Endometrium (tissue), 2 donors: Measurements from ENCODE around the gene SKI.

ENCODE experiments used
- FAIRE-seq: peaks from 2 replicates; lab custom pipeline; 2012; peaks lifted over from hg19 to GRCh38; lab: Jason Lieb, UNC
- donor health status: control.
- donor health status: control.

The SKI gene

GRCh38 chr1:2352897-2353550 is 124.9 kb downstream of the SKI start:
- FAIRE-seq, result no peak

DNA sequence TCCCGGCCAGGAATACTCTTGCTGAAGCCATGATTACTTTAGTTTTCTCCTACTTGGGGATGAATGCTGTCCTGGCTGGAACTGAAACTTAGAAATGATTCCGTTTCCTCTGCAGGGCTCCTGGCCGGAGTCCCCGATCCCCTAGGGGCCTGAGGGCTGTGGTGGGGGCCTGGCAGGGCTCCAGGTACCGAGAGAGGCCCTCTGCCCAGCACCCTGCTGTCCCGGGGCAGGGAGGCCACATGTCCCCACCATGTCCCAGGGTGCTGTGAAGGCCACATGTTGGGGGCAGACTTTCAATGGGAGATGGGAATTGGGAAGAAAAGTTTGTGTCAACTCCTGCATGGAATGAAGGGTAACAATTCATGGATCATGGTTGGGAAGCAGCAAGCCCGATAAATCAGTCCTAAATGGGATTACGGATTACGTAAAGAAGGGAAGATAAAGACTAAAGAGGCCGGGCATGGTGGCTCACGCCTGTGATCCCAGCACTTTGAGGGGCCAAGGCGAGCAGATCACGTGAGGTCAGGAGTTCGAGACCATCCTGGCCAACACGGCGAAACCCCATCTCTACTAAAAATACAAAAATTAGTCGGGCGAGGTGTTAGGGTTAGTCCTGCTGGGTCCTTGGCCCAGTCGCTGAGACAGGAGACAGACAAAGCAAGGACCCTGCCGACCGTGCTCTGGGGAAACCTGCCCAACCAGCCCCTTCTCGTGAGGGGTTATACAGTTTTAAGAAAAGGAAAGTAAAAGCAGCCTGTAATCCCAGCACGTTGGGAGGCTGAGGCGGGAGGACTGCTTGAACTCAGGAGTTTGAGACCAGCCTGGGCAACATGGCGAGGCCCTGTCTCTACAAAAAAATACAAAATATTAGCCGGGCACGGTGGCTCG is 125.7 kb downstream of the SKI start:
- no peak for FAIRE-seq

GRCh38 chr1:2354511-2355372 is 126.6 kb downstream of the SKI start:
- FAIRE-seq, result no peak

DNA sequence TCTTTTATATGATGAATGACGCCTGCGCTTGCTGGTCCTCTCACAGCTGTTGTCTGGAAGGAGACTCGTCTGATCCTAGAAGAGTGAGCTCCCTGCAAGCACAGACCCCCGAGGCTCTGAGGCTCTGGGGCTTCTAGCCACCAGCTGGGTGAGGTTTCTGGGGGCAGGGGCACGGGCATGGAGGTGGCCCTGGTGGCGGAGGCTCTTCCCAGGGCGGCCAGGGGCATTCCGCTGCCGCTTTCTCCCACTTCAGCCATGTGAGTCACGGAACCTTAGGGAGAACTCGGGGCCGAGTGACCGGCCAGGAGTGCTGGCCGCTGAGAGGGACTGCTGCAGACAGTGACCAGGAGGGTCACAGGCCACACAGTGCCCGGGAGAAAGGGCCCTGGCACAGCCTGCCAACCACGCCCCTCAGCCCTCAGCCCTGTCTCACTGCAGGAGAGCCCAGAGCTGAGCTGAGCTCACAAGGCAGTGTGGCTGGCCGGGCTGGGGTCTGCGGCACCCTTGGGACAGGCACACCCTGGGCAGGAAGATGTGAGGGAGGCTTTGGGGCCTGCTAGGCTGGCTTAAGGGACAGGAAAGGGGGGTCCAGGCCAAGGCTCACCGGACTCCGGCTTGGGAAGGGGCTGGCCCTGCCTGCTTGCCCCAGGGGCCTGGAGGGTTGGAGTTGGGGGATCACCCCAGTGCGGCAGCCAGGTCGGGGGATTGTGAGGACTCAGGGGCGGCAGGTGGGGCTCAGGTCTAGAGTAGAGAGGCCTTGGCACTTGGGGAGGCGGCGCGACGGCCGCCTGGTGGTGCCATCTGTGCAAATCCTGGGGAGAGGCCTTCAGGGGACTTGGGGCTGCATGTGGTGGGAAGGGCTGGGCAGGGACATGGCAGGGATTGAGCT is 127.5 kb downstream of the SKI start:
- FAIRE-seq, result no peak

DNA sequence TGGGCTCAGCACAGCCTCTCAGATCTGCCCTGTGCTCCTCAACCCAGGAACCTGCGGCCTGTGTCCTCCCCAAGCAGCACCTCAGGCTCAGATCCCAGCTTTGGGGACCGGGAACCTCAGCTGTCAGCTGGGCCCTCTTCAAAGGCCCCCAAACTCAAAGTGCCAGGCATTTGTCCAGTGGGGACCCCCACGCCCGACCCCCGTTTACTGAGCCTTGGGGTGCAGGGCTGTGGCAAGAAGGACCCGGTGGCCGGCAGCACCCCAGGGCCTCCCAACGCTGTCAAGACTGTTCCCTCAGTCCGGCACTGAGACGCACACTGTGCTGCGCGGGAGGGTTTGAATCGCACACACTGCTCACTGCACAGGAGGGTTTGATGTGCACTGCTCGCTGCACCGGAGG is 128.3 kb downstream of the SKI start:
- no peak for FAIRE-seq

DNA sequence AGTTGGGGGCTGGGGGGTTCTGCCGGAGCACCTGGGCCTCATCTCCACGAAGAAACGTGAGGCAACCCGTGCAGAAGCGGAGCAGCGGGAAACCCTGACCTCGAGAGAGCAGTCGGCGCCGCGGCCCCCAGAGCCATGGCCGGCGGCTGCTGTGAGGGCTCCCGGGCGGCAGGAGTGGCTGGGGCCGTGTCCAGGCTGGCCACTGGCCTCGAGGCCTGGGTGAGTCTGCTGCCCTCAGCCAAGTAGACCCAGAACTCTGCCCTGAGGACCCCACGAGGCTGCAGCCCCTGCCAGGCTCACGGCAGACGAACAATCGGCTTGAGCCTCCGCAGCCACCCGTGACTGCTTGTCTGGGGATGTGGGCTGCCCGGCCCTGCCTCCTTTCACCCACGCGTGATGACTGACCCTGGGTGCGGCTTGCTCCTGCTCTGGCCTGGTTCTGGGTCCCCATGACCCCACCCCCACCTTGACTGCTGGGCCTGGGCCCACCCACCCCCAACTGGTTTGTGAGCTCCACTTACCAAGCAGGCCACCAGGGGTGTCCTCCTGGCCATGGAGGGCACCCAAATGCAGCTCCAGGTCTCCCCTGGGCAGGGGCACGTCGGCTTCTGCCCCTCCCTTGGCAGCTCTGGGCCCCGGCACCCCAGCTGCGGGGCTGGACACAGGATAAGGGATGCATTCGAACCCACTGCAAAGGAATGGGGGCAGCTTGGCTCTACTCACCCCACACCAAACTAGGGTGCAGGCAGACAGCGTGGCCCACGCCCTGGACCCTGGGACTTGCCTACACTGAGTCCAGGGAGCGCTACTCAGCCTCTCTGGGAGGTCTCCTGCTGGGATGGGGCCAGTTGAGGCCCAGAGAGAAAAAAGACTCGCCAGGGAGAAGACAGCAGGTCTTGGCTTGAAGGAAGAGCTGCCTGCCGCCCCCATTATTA is 129.1 kb downstream of the SKI start:
- FAIRE-seq, result no peak

GRCh38 chr1:2358072-2358471 is 130.0 kb downstream of the SKI start:
- no peak for FAIRE-seq

GRCh38 chr1:2358651-2359640 is 130.8 kb downstream of the SKI start:
- no peak for FAIRE-seq
